Measurements from ENCODE around the gene AEBP1.
"Not testable (repeated sequence)": the region's sequence is repeated elsewhere in the genome, so short reads cannot be mapped to it uniquely, and the experiment has no call there.

The AEBP1 gene

GRCh38 chr7:44121761-44122420, 17.7 kb downstream of the AEBP1 start:
- no peak for DNase-seq

- DNase-seq = no peak
Measured at GRCh38 chr7:44122529-44122928, 18.4 kb downstream of the AEBP1 start.

- DNase-seq = peak; percentile 97
Measured at GRCh38 chr7:44123190-44124003, 19.3 kb downstream of the AEBP1 start, which contains the start of gene POLD2. TSS of gene POLD2 (minus strand) at chr7:44123548. CDS start at chr7:44122053, 1,495 bp downstream.

GRCh38 chr7:44124822-44125202, 20.7 kb downstream of the AEBP1 start:
- DNase-seq = no peak

- not testable (repeated sequence) for DNase-seq
Measured at GRCh38 chr7:44126574-44126973, 22.4 kb downstream of the AEBP1 start.

- no peak for DNase-seq
Measured at GRCh38 chr7:44127161-44127560, 23.0 kb downstream of the AEBP1 start.

GRCh38 chr7:44128721-44129582, 24.8 kb downstream of the AEBP1 start:
- no peak for DNase-seq

GRCh38 chr7:44131173-44132029, 27.3 kb downstream of the AEBP1 start:
- DNase-seq = peak; percentile 56

GRCh38 chr7:44132039-44132438, 27.9 kb downstream of the AEBP1 start:
- no peak for DNase-seq

- DNase-seq = no peak
Measured at GRCh38 chr7:44133295-44133694, 29.1 kb downstream of the AEBP1 start.

GRCh38 chr7:44134943-44135628, 30.9 kb downstream of the AEBP1 start:
- DNase-seq = no peak

- no peak for DNase-seq
Measured at GRCh38 chr7:44136731-44137130, 32.6 kb downstream of the AEBP1 start.

- no peak for DNase-seq
Measured at GRCh38 chr7:44138698-44139097, 34.6 kb downstream of the AEBP1 start.

GRCh38 chr7:44139311-44140010, 35.3 kb downstream of the AEBP1 start:
- DNase-seq = no peak

- DNase-seq = no peak
Measured at GRCh38 chr7:44140341-44140740, 36.2 kb downstream of the AEBP1 start.

- no peak for DNase-seq
Measured at GRCh38 chr7:44141221-44141850, 37.2 kb downstream of the AEBP1 start, which contains the start of gene MYL7. TSS of gene MYL7 (minus strand) at chr7:44141332. CDS start at chr7:44141305, 27 bp downstream.

- no peak for DNase-seq
Measured at GRCh38 chr7:44142028-44142427, 37.9 kb downstream of the AEBP1 start.

GRCh38 chr7:44143646-44144250, 39.6 kb downstream of the AEBP1 start:
- no peak for DNase-seq

GRCh38 chr7:44144426-44144967, 40.4 kb downstream of the AEBP1 start:
- no peak for DNase-seq

All from NCI-H510A (cell line).